ENCODE results near the gene PIM1. TPM values are rescaled to one million over a fixed set of nuclear protein-coding genes. Genes with fewer than 3 reads are reported as not detected.

Gene PIM1
- total and polyA plus RNA-seq, 9 of the 15 experiments (the other 6 are each of a cell fraction or from before 2014, with no cell fraction given): 19.0 to 789 (median 212) TPM

DNA sequence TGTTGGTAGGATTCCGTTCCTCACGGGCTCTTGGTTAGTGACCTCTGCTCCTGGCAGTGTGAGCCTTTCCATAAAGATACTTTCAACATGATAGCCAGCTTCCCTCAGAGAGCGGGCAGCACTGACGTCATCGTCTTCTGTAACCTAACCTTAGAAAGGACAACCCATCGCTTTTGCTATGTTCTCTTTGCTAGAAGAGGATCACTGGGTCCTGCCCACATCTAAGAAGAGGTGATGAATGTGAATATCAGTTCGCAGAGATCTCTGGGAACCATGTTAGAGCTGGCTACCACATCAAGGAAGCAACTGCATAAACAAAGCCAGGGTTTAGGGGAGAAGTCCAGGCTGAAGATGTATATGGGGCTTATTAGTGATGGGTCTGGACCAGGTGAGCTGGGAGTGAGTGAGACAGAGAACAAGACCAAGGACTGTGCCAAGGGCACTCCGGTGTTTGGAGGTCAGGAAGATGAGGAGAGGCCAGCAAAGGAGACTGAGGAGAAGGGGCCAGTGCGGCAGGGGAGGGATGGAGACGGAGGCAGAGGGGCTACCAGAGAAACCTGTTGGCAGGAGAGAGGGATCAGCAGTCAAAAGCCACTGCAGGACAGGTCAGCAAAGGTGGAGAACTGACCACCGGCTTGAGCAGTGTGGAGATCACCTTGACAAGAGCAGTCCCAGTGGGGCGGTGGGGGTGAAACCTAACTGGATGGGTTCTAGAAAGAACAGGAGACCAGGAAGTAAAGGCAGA lies 39.7 kb downstream of the PIM1 start (continued):
- TF ChIP-seq ZNF407 (IDR thresholded peaks at IDR 0.05; ENCODE audit: low read depth): peak; percentile 11; the same call in 1 of the 2 replicates
- TF ChIP-seq ATF7 (IDR thresholded peaks at IDR 0.05): peak; percentile 89
